ENCODE measurements around the gene MAPKAP1. TPM values are rescaled to one million over a fixed set of nuclear protein-coding genes. Genes with fewer than 3 reads are reported as not detected.

Gene MAPKAP1
- total and polyA plus RNA-seq, 2 of the 13 experiments (the other 11 are each of a cell fraction or from before 2014, with no cell fraction given), result 45.0 to 64.3 TPM

- TF ChIP-seq, protein P1, sequence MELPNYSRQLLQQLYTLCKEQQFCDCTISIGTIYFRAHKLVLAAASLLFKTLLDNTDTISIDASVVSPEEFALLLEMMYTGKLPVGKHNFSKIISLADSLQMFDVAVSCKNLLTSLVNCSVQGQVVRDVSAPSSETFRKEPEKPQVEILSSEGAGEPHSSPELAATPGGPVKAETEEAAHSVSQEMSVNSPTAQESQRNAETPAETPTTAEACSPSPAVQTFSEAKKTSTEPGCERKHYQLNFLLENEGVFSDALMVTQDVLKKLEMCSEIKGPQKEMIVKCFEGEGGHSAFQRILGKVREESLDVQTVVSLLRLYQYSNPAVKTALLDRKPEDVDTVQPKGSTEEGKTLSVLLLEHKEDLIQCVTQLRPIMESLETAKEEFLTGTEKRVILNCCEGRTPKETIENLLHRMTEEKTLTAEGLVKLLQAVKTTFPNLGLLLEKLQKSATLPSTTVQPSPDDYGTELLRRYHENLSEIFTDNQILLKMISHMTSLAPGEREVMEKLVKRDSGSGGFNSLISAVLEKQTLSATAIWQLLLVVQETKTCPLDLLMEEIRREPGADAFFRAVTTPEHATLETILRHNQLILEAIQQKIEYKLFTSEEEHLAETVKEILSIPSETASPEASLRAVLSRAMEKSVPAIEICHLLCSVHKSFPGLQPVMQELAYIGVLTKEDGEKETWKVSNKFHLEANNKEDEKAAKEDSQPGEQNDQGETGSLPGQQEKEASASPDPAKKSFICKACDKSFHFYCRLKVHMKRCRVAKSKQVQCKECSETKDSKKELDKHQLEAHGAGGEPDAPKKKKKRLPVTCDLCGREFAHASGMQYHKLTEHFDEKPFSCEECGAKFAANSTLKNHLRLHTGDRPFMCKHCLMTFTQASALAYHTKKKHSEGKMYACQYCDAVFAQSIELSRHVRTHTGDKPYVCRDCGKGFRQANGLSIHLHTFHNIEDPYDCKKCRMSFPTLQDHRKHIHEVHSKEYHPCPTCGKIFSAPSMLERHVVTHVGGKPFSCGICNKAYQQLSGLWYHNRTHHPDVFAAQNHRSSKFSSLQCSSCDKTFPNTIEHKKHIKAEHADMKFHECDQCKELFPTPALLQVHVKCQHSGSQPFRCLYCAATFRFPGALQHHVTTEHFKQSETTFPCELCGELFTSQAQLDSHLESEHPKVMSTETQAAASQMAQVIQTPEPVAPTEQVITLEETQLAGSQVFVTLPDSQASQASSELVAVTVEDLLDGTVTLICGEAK (IDR thresholded peaks at IDR 0.05), result no peak
- TF ChIP-seq, protein P1 (CRISPR knock-in tag; IDR thresholded peaks at IDR 0.05), result peak; percentile 88
- TF ChIP-seq NFKB2 (CRISPR knock-in tag; IDR thresholded peaks at IDR 0.05; ENCODE audit: borderline replicate concordance) (peak; percentile 99), SRSF1 (optimal IDR thresholded peaks at IDR 0.05; ENCODE audit: low read depth, low read length) (no peak), ZC3H13 (CRISPR knock-in tag; IDR thresholded peaks at IDR 0.05) (peak; percentile 89; the same call in 1 of the 2 replicates), ZNF337 (CRISPR knock-in tag; IDR thresholded peaks at IDR 0.05; ENCODE audit: borderline replicate concordance, low read depth) (no peak), PHF5A (CRISPR knock-in tag; IDR thresholded peaks at IDR 0.05; ENCODE audit: low read depth, unreplicated experiment) (no peak), ZNF451 (CRISPR knock-in tag; IDR thresholded peaks at IDR 0.05) (0 out of 2 replicates have a peak, but pooled peaks have one; percentile 87), ZNF460 (CRISPR knock-in tag; IDR thresholded peaks at IDR 0.05; ENCODE audit: borderline replicate concordance) (no peak), ZNF121 (CRISPR knock-in tag; IDR thresholded peaks at IDR 0.05) (0 out of 2 replicates have a peak, but pooled peaks have one; percentile 39), PHF21A (CRISPR knock-in tag; IDR thresholded peaks at IDR 0.05) (peak; percentile 80; the same call in 1 of the 2 replicates), REL (CRISPR knock-in tag; conservative IDR thresholded peaks at IDR 0.05) (peak; percentile 97), ATM (IDR thresholded peaks at IDR 0.05; ENCODE audit: borderline replicate concordance) (no peak), ZFP91 (CRISPR knock-in tag; IDR thresholded peaks at IDR 0.05; ENCODE audit: borderline replicate concordance) (peak; percentile 95), GTF2F1 (IDR thresholded peaks at IDR 0.05; ENCODE audit: low read length) (no peak), KLF16 (CRISPR knock-in tag; IDR thresholded peaks at IDR 0.05) (peak; percentile 79 to 91), TGIF2 (CRISPR knock-in tag; IDR thresholded peaks at IDR 0.05) (peak; percentile 78), ZNF7 (CRISPR knock-in tag; IDR thresholded peaks at IDR 0.05) (no peak), HDAC2 (CRISPR knock-in tag; IDR thresholded peaks at IDR 0.05) (peak; percentile 81)
- TF ChIP-seq, protein P2, sequence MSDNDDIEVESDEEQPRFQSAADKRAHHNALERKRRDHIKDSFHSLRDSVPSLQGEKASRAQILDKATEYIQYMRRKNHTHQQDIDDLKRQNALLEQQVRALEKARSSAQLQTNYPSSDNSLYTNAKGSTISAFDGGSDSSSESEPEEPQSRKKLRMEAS (IDR thresholded peaks at IDR 0.05), result peak; percentile 100
These were observed 39.2 kb upstream of the MAPKAP1 start (continued) for GRCh38 chr9:125746017-125746773.

Measured in HepG2 (cell line).